Bone marrow (tissue), 2 donors: ENCODE data around the gene MGME1.
"Not testable (repeated sequence)": the region's sequence is repeated elsewhere in the genome, so short reads cannot be mapped to it uniquely, and the experiment has no call there.

Experiments
- DNase-seq, 2 donors: peaks; one replicate each; lab custom pipeline; 2025; lab: John Stamatoyannopoulos, UW

MGME1 gene

DNA sequence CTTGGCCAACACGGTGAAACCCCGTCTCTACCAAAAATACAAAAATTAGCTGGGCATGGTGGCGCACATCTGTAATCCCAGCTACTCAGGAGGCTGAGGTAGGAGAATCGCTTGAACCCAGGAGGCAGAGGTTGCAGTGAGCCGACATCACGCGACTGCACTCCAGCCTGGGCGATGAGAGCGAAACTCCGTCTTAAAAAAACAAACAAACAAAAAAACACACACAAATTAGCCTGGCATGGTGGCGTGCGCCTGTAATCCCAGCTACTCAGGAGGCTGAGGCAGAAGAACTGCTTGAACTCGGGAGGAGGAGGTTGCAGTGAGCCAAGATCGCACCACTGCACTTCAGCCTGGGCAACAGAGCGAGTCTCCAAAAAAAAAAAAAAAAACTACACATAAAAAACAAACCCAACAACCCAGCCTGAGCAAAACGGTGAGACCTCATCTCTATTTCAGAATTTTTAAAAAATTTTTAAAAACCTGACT is 8.4 kb upstream of the MGME1 start:
- DNase-seq = not testable (repeated sequence)

DNA sequence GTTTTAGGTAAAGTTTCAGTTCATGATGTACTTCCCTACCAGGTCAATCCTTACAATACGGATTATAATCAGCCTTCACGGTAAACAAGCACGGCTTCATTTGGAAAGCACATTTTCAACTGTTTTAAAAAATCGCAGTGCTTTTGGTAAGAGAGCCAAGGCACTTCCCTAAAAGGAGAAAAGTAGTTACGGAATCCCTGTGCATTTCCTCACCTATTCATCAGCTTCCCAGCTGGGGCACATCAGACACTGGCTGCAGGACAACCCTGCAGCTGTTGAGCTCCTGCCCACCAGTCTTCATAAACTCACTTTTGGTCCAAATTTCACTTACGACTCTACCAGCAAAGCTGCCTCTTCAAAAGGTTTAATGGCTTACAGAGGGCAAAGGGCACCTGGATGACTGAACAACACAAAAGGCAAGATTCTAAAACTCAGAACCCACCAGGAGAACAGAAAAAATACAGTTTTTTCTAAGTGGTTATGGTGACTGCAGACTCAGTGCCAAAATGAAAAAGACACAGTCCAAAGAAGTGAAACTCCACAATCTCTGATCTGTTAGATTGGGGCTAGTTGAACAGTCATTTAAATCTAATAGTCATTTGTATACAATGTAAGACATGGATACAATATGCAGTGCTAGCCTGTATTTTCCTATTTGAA is 7.8 kb upstream of the MGME1 start:
- DNase-seq = no peak

DNA sequence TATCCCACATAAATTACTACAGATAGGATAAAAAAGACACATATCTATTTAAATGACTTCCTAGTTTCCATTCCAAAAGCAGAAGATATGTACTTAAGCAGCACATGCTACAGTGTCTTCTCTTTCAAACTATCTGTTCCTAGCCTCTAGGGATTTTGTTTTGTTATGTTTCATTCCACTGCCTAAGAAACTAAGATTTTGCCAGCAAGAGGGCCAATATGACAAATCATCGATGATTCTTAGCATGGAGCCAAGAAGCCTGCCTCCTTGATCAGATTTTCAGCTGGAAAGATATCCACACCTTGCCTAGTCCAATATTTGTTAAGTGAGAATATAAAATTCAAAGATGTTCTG is 7.3 kb upstream of the MGME1 start:
- no peak for DNase-seq

DNA sequence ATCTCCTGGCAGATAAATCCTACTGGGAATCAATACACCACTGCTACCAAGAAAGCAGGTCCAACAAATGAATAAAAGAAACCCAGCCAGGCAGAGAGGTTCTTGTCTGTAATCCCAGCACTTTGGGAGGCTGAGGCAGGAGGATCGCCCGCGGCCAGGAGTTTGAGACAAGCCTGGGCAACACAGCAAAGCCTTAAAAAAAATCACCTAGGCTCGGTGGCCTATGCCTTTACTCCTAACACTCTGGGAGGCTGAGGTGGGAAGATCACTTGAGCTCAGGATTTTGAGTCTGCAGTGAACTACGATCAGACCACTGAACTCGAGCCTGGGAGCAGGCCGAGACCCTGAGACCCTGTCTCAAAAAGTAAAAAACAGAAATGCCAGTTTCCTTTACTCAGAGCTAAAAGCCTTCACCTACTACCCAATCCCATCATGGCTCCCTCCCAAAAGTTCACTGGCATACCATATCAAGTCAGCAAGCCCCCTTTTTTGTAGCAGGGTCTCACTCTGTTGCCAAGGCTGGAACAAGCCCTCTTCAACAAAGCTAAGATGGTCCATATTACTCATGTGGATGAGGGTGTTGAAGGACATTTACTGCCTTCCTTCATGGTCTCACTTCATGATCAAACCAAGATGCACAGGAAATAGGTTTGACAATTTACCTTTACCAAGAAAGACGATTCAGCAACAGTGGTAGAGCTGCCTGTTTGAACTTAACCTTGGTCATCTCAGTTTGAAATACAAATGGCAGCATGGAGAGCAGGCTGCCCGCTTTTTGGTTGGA is 5.5 kb upstream of the MGME1 start:
- DNase-seq = no peak

DNA sequence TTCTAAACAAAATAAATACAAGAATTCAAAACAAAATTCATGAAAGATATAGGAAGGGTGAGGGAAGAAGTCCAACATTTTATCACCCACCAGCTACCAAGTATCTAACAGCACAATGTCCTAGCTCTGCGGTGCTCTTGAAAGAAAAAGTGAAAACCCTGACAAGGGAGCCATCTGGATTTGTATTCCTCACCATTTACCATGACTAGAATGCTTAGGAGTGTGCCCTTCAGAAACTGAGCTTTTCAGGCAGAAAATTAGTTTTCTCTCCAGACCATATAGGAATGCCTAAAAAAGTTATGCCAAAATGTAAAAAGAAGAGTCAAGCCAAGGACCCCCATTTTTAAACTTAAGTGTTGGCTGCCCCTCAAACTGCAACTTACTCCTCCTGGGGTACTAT is 4.7 kb upstream of the MGME1 start:
- DNase-seq = no peak

DNA sequence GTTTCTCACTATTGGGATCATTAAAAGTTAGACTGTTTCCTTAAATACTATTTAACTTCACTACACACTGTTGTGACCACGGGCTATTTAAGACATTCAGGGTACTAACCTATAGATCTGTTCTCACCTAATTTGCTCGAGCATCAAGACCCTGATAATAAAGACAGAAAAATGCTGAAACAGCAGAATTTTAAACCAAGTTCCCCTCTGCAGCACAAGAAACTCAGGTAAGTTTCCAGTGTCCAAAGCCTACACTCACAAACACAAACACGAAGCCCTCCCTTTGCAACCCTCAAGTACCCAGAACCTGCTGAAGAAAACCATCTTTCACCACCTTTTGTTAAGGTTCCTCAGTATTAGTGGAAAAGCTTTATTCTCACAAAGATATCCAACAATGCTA is 4.2 kb upstream of the MGME1 start:
- no peak for DNase-seq

DNA sequence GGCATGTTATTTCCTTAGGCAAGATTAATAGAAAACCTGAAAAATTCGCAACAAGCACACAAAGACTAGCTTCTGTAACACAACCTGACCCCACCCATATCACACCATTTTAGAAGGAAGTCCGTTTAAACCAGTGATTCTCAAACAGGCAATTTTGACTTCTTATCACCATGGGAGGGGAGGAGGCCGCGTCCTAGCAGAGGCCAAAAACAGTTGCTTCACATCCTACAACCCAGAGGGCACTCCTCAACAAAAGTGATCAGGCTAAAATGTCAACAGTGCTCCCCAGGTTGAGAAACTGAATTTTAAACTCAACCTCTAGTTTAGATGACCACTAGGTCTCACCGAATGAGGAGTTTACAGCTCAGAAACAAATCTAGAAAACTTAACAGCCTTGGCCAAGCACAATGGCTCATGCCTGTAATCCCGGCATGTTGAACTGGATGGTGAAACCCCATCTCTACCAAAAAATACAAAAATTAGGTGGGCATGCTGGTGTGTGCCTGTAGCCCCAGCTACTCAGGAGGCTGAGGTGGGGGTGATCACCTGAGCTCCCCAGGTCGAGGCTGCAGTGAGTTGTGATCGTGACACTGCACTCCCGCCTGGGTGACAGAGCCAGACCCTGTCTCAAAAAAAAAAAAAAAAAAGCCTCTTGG is 3.6 kb upstream of the MGME1 start:
- no peak for DNase-seq

DNA sequence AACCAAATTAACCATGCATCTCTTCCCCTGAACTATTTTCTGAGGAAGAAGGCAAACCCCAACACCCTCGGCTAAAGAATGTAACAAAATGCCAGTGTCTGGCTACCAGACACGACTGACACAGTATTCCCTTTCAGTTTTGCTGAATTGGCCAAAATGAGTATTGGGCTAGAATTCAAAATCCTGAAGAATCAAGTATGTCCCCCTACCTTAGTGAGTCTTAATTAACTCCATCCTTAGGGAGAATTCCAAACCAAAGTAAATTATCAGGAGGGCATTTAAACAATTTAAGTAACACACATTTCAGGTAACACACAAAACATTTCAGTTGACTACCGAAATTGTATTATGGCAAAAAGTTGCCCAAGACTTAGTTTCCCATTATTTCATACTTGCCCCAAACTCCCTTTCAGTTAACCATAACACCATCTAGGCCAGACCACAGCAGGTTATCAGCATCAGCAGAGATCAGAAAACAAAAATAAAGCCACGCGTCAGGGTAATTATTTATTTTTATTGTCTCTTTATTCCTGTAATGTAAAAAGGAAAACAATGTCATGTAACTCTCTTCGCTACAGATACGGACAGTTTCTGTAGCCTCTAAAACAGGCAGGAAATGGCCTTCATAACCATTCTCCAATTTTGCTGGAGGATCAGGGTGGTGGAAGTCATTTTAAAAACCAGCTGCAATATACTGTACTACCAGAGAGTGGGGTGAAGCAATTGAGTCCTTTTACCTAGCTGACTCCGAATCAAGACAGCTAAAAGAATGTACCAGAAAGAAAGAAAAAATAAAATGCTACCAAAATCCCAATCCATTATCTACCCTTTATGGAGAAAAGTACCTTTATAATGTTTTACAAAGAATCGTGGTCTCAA is 2.1 kb upstream of the MGME1 start:
- DNase-seq = no peak

DNA sequence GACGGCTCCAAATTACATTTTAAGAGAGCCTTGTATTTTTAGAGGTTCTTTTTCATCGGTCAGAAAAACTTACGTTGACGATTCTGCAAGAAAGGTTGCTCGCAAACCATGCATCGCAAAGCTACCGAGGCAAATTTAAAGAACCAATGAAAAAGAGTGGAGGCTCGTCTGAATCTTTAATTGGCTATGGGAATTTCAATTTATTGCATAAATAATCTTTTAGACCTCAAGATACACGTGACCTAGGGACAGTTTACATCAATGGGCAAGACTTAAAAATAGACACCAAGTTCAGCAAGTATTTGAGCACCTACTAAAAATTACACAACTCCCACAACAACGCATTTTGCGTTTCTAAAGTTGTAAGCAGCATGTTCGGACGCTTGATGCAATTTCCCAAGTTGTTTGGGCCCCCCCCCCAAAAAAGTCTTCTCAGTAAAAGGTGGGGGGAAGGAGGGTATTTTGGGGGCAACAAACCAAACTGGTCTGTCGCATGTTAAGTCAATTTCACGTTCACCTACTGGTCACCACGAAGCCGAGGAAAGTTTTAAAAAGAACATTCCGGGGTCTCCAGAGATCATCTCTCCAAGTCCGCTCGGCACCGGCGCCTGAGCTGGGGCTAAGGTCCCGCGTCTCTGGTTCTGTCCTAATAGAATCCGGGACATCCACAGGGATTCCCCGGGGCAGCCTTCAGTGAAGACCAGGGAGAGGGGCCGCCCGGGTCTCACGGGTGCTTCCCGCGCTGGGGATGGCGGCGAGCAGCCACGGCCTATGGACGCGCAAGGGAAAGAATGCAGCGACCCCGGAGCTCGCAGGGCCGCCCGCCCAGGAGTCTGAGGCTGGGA is 1.1 kb upstream of the MGME1 start:
- DNase-seq = no peak

DNA sequence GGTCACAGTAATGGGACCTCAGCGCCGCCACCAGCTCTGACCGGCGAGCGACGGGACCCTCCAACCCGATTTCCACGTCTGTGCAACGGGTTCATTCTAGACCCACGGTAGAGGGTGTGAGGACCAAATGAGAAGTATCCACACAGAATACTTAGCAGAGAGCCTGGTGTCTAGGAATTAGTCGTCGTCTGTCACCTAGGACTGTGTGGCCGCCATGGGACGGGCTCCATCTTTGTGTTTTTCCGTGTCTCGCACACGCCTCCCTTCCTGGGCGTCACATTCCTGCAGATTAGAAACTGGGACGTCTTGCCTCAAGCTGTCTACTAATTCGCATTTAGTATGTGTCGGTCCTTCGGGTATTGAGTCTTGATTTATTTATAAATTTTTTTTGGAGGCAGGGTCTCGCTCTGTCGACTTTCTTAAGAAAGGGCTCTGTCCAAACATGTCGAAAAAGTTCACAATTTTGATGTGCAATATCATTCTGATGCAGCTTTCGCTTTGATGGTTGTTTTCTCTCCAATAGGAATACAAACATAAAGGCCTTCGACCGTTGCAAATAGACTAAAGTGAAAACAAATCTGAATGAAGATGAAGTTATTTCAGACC is 563 bp downstream of the MGME1 start:
- DNase-seq = no peak

DNA sequence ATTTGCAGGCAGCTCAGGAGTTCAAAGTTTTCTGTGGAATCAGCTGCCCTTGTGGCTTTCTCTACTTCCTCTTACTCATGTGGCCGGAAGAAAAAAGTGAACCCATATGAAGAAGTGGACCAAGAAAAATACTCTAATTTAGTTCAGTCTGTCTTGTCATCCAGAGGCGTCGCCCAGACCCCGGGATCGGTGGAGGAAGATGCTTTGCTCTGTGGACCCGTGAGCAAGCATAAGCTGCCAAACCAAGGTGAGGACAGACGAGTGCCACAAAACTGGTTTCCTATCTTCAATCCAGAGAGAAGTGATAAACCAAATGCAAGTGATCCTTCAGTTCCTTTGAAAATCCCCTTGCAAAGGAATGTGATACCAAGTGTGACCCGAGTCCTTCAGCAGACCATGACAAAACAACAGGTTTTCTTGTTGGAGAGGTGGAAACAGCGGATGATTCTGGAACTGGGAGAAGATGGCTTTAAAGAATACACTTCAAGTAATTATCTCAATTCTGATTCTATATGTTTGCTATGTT is 1.1 kb downstream of the MGME1 start:
- peak; percentile 22 to 86 for DNase-seq

DNA sequence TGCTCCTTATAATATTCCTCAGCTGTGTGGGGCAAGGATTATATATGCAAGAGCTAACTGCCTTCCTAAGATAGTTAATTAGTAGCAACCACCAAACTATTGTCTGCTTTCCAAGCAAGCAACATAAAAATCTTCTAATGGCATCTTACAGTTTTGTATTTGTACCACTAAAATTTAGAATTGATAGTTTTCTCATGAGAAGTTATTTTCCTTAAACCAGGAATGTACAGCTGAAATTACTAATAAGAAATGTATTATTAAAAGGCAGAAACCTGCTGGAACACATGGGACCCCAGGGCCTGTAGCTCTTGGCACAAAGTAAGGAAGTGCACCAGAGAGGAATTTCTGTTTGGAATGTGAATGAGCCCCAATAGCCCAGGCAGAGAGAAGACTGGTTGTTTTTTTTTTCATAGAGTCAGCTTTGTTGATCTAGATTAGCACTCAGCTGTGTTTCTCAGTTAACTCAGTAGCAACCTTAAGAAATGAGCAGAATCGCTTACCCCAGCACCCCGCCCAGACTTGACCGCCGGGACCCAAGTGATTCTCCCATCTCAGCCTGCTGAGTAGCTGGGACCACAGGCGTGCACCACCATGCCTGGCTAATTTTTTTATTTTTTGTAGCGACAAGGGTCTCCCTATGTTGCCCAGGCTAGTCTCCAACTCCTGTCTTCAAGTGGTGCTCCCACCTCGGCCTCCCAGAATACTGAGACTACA is 2.6 kb downstream of the MGME1 start:
- no peak for DNase-seq

DNA sequence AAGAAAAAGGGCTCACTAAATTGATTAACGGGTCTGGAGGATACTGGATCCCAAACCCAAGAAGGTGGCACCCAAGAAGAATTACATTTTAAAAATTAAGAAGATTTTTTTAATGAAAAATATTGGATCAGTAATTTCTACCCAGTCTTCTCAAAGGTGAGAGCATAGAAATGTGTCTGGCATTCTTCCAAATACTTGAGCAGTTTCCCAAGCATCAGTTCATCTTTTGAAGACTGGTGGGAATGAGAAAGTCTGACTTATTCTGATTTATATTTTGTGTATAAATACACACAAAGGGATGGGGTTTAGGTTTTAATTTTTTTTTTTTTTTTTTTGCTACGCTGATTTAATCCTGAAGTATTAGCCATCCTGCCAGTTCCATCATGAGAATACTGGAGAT is 3.3 kb downstream of the MGME1 start:
- DNase-seq = no peak

DNA sequence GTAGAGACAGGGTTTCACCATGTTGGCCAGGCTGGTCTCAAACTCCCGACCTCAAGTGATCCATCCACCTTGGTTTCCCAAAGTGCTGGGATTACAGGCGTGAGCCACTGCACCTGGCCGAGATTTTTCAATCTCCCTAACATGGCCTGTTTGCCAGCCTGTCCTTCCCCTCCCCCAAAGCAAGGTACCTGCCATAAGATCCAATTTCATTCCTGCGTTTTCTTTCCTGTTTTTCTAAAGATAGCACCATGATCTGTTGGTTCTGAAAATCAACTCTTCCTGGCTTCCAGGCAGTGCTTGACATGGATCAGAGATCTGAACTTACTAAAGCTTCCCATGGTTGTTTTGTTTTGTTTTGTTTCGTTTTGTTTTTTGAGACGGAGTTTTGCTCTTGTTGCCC is 7.5 kb downstream of the MGME1 start:
- DNase-seq = no peak

DNA sequence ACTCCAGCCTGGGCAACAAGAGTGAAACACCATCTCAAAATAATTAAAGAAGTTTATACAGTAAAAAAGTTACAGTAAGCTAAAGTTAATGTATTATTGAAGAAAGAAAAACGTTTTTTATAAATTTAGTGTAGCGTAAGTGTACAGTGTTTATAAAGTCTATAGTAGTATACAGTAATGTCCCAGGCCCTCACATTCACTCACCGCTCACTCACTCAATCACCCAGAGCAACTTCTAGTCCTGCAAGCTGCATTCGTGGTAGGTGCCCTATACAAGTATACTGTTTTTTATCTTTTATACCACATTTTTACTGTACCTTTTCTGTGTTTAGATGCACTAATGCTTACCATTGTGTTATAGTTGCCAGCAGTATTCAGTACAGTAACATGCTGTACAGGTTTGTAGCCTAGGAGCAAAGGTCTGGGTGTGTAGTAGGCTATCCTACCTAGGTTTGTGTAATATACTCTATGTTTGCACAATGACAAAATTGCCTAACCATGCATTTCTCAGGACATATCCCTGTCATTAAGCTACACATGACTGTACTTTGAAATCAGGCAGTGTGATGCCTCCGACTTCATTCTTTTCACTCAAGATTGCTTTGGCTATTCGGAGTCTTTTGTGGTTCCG is 16.7 kb downstream of the MGME1 start:
- DNase-seq = no peak

DNA sequence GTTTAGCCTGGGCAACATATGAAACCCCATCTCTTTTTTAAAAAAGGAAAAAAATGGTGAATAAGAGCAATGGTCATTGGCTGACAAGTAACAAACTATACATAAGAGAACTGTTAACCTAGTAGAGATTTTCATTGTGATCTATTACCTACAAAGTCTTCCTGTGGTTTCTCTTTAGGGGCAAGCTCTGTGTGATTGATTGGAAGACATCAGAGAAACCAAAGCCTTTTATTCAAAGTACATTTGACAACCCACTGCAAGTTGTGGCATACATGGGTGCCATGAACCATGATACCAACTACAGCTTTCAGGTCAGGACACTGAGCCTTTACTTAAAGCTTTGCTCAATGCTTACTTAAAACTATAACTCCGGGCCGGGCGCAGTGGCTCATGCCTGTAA is 19.2 kb downstream of the MGME1 start:
- DNase-seq = no peak

DNA sequence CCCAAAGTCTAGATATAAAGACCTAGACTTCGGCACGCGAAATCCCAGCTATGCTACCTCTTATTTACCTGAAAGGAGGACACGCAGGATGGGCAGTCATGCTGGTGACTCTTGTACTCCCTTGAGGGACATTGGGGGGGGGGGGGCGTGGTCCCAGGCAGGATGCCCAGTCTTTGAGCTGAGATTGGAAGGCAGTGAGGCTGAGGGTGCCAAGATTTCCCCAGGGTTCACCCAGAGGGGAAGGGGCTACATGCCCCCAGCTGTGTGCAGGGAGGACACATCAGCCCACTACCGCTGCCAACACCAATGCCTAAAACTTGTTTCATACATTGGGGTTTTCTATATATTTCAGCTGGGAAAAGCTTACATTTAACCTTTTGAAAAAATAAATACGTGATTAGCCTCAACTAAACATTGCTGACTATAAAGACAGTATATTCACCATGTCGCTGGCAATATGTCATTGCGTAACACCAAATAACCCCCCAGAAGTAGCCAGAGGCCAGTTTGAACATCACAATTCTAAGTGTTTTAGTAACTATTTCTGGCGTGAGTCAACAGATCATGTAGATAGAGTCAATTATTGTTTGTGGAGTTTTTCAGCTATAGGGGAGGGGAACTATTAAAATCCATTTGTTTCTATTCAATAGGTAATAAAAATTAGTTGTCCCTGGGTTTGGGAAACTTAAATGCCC is 21.6 kb downstream of the MGME1 start:
- no peak for DNase-seq

DNA sequence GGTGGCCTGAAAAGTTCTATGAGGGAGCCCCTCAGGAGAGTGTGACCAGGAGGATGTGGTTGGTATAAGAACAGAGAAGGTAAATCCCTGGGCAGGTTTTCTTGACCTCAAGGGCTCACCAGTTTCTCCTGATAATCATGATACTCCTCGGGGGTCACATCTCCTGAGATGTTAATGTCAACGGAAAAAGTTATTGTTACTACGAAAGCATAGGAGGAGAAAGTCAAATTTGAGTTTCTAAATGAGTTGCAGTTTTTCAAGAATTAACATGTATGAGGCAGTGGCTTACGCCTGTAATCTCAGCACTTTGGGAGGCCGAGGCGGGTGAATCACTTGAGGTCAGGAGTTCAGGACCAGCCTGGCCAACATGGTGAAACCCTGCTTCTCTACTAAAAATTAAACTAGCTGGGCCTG is 23.4 kb downstream of the MGME1 start:
- no peak for DNase-seq
